GM19023 (cell line): ENCODE results near the gene RB1.
A peak's percentile ranks its signal among the peaks of the same experiment; 100 is the strongest.

Experiments
- ATAC-seq: cut with Tn5 transposase; IDR thresholded peaks from one replicate; pipeline ENCODE4 v1.9.1; 2021; ENCODE audit warnings: mild to moderate bottlenecking, moderate library complexity; ENCODE audit not compliant: unreplicated experiment

The RB1 gene

DNA sequence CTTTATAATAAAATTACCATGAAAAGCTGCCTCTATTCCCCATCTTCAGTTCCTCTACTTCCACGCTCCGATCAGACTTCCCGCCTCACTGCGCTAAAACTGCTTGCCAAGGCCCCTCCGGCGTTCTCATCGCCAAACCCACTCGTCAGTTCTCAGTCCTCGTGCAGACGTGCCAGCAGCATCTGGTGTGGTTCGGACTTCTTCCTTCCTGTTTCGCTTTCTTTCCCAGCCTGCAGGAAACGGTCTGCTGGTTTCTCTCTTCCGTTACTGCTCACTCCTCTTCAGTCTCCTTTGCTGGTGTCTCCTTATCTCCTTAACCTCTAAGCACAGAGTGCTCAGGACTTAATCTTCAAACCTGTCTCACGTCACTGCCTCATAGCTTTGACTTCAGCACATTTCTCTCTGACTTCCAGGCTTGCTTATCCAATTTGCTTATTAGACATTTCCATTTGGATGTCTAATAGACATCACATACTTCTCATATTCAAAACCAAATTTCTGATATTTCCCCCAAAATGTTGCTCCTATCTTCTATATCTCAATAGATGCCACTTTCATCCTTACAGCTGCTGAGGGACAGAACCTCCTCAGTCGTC lies 189.0 kb downstream of the RB1 start:
- ATAC-seq: peak; percentile 84

DNA sequence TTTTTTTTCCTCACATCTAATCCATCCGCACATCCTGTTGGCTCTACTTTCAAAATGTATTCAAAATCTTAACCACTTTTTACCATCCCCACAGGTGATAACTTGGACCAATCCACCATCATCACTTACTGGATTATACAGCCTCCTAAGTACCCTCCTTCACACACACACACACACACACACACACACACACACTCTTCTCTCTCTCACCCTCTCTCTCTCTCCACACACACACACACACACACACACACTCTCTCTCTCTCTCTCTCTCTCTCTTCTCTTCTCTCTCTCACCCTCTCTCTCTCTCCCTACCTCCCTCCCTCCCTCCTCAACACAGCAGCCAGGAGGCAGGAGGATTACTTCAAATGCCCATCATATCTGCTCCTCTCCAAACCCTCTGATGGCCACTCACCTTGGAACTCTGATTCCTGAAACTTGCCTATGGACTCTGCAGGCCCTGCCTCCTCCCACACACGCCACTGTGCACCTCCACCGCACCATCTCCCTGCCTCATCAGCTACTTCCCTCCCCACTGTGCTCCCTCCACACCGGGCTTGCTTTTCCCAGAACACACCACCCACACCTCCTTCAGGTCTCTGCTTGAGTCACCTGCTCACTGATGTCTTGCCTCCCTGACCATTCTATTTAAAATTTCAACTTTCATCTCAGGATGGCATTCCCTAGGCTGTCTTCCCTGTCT lies 189.7 kb downstream of the RB1 start:
- no peak for ATAC-seq

DNA sequence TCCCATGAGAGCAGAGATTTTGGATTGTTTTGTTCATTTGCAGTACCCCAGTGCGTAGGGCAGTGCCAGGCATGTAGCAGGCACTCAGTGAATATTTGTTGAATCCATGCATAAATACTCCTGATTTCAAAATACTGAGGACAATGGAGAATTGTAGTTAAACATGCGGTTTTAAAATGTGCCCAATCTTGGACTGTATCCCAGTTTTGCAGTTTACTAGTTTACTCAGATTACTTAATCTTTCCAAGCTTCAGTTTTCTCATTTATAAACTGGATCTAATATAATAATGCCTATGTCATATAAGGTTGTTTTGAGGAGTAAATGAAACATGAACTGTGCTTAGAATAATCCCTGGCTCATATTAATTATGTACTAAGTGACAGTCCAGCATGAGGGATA lies 190.3 kb downstream of the RB1 start:
- ATAC-seq: no peak

DNA sequence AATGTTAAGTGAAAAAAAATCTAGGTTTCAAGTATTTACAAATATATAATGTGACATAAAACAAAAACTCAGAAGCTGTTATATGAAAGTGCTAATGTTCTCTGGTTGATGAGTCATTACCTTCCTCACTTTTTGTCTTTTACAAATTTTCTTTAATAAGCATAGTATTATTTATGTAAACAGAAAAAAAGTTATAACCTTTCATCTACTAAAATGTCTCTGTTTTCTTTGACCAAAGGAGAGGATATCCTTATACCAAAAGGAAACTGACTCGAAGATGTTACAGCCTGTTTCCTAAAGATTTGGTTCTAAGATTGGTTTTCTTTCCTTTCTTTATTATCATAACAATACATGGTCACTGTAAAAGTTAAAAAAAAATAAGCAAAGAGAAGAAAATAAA lies 191.3 kb downstream of the RB1 start:
- ATAC-seq: no peak

DNA sequence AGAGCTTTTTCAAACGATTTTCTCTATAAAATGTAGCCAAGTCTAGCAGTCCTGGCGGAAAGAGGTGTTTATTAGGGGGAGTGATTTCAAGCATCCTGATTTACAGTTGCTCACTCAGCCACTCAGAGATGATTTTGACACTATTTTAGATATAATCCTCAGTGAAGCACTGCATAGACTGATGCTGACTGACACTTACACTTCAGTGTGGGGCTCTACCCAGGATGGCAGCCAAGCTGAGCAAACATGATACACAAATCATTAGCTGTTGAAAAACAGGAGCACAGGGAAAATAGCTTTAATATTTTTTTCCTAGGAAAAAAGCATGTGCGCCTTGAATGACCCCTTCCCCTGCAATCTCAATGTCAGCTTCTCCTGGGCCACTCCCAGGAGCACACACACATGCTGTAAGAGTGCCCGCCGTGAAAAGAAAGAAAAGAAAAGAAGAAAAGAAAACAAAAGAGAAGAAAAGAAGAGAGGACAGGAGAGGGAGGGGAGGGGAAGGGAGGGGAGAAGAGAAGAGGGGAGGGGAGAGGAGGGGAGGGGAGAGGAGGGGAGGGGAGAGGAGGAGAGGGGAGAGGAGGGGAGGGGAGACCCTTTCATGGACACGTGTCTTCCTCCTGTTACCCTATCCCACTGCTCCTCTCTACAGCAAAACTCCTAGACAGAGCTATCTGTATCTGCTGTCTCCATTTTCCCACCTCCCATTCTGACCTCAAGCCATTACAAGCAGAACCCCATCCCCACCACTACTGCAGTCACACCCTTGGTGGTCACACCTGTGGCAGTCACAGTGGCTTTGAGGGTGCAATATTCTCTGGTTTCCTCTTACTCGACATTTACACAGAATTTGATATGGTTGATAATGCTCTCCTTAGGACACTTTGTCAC lies 193.0 kb downstream of the RB1 start:
- no peak for ATAC-seq

DNA sequence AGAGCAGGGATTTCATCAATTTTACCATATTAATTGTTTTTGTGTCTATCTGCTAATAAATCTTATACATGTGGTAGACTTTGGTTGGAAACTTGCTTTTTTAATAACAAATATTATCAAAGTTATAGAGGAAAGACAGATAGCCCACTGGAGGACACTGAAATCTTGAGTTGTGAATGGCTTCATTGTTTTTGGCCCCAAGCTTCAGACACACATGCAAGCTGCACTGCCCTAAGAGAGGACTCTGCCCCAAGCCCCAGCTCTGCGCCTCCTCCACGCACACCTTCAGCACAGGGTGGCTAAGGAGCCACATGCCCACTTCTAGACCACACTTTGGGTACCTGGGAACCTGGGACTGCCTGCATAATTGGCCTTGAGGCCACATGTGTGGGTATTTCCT lies 194.1 kb downstream of the RB1 start:
- no peak for ATAC-seq

DNA sequence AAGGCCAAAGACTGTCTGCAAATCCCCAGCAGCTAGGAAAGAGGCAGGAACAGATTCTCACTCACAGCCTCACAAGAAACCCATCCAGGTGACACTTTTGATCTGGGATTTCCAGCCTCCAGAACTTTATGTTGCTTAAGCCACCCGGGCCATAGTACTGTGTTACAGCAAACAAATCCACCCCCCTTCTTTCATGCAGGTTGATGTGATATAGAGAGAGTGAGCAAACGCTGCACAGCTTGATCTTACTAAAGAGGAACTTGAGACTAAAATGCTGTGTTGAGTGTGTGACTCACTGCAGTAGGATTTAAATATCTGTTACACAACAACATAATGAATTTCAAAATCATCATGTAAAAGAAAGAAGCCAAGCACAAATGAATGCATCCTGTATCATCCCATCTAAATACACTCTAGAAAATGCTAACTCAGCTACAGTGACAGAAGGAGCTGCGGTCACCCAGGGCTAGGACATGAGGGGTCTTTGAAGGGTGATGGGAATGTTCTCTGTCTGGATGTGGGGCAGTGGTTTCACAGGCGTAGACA lies 197.2 kb downstream of the RB1 start:
- ATAC-seq: peak; percentile 45

DNA sequence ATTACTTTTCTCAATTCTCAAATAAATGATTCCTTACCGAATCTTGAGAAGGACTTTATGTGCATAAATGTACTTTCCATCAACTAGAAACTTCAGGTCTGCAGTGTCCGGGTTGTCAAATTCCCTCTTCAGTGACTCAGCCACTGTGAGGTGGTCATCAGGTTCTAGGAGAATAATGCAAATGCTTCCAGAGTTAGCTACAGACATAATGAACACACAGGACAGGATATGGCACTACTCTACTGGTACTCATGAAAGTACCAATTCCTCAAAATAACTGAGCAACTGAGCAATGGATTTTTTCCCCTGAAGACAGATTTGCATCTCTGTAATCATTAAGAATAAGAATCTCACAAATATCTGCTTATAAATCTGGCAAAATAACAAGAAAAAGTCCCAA lies 198.2 kb downstream of the RB1 start:
- no peak for ATAC-seq

DNA sequence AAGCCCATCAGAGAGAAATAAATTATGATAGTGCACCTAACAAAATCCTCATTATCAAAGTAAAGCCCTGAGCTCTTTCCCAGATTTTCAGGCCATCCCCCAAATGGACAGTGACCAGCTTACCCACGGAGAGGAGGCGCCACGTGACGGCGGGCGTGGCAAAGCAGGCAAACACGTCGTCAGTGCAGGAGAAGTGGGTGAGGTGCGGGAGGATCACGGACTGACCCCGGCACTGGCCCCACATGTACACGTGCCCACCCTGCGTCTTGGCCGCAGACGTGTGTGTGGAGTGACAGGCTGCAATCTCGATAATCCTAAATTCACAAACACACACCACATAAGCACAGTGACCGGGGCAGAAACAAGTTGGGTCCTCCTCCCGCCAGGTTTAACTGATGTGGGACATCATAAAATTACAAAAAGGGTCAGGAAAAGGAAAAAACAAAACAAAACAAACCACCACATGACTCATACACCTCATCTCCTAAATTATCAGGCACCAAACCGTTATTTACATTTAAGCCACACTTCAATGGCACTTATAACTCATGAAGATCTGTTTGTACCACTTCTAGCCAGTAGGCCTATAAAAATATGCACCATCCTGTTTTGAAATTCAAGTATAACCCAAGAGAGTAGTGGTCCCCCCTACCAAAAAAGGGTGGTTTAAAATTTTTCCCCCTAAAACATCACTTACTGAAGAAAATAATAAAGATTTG lies 199.2 kb downstream of the RB1 start:
- ATAC-seq: no peak

DNA sequence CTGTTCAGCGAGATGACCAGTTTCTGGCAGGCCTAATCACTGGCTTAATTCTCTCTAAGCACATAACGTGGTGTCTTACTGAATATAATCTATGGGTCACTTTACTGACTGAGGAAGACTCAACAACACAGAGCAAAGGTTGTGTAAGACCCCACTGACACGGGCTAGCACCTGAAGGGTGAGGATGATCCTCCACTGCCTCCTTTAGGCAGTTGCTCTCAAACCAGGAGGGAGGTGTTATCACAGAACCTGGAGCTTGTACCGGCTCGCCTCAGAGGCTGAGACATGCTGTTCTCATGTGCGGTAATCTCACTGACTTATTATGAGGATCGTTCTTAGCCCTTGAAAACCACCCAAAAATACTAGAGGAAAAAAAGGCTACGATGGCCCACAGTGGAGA lies 201.1 kb downstream of the RB1 start:
- ATAC-seq: no peak

DNA sequence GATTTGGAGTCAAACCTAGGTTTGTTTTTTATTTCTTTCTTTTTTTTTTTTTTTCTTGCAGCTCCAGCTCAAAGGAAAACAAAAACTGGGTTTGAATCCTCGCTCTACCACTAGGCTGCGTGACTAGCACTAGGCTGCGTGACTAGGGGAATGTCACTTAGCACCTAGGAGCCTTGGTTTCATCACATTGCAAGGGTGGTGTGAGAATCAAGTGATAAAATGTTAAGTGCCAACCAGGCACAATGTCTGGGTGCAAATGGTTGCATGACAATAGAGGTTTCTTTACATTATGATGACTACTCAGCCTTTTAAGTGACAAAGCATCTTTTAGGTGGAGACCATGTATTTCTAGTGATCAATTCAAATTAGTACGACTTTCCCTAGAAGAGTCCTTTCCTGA lies 201.5 kb downstream of the RB1 start:
- ATAC-seq: no peak

DNA sequence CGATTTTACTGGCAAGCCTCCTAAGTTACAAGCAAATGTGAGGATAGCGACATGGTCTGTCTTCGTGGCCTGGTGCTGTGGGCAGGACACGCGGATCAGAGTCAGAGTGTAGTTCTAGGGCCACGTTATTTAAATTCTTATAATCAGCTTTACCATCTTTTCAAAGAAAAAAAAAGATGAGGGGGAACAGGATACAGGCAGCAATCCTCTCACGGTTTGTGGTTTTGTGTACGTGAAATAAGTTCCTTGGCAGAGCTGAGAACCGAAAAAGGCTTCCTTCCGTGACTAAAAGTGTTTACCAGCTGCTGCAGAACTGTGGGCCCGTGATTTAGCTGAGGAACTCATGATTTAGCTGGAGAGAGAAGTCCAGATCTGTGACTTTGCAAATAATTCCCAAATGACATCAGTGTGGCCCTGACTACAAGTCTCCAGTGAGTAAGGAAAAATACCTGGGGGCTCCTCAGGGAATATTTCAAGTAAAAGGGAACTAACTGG lies 202.1 kb downstream of the RB1 start:
- ATAC-seq: peak; percentile 74

DNA sequence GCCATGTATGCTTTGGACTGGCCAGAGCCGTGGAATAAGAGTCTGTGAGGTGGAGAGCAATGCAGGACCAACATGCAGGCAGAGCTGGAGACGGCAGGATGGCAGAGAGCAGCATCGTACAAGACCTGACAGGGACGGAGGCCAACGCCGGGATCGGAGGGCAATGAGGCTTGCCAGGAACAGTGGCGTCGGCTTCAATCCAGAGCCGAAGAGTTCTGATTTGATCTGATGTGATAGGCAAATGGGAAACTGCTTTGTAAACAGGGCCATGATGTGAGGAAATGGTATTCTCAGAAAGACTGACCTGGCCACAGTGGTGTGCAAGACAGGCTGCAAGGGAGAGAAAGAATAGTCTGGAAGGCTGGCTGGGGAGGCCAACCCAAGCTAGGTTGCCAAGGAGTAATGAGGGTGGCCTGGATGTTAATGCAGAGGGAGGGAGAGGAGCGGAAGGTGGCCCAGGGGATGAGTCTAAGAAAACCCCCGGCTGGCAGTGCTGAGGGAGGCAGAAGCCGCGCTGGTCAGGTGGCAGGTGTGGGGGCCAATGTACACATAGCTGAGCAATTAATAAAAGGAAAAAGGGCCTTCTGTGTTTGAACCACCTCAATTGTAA lies 202.6 kb downstream of the RB1 start:
- ATAC-seq: peak; percentile 23

DNA sequence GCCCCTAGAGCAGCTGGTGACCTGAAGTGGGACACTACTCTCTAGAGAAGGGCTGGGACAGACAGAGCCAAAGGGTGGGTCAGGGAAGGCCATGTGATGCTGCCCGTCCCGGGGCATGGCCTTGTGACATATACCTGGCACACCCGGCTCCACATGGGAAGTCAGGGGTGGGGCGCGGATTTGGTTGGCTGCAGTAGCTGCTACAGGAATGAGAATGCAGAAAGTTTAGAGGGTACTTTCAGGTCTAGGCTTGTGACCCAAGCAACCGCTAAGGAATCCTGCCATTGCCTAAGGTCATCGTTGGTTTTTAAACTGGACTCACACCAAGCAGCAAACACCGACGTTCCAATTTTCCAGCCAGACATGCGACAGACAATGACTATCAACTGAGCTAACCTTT lies 203.5 kb downstream of the RB1 start:
- no peak for ATAC-seq

DNA sequence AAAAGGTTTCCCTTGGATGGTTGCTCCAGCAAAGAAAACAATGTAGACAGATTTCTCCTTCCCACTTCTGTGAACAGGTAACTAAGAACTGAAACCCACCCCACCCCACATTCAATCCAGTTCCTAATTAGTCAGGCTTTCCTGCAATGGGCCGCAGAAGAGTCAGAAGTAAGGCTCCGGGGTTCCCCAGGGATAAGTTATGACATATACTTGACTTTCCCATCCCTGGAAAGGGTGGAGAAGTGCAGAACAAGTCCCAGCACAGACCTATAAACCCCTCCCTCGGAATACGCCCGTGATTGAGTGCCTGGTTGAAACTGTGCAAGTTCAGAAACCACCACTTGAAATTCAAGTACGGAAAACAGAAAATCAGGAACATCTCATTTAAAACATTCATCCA lies 204.5 kb downstream of the RB1 start:
- no peak for ATAC-seq

DNA sequence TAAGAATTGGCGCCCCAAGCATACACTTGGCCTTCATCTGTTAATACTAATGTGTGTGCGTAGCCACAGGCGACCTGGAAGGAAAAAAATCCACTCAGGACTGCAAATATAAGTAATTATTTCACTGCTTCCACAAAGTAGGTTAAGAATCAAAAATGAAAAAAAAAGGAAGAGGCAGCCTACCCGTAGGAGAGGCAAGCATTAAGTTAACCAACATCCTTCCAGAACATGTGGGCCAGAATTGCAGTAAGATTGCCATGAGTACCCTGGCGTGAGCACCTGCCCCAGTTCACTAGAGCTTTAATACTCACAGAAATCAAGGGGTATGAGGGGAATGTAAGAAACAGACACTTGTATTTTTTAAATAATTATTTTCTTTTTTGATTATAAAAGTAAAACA lies 207.1 kb downstream of the RB1 start:
- no peak for ATAC-seq

DNA sequence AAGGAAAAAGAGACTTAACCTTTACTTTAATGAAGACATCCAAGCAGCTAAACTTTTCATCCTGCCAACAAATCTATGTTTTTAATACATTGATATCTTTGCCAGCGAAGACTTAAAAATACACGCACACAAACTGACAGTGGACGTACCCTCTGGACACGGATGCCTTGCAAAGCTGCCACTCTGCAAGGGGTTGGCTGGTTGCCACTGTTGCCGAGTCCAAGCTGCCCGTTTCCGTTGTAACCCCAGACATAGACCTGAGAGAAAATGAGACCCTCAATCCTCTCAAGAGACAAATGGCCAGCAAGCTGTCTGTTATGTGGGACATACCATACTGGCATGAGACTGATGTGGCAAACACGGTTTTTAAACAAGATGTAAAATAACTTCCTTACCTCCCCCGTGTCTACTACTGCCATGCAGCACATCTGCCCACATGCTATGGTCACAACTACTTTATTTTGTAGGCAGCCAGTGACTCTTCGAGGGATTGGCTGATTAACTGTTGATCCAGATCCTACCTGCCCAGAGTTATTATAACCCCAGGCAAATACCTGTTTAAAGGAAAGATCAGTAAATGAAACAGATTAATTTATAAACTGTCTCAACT lies 208.2 kb downstream of the RB1 start:
- no peak for ATAC-seq

DNA sequence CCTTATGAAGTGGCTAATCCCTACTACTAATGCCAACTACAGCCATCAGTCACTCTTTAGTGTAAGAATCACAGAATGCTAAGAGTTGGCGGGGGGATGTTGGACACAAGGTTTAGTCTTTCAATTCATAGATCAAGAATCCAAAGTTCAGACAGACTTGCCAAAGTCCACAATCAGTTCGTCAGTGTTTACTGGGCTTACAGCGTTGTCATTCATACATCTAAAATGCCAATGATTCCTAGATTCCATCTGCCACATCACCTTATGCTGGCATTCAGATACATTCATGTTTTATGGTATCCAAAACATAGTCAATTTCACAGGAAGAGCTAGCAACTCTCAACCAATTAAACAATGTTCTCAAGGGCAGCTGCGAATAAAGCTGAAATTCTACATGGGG lies 211.2 kb downstream of the RB1 start:
- no peak for ATAC-seq

DNA sequence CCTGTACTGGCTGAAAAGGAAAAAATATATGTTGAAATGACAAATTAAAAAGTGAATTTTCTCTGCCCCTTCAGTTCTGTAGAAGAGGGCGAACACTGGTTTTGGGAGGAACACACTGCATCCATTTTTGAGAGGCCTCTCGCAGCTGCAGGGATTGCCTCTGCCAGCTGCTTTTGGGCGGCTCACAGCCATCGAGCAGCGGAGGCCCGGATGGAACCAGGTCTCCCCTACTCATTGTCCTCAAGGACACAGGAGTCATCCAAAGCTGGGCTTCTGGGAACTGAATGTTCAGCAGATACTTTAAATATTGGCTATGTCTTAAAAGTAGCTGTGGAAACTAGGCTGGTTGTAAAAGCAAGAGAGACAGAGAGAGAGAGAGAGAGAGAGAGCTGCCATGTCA lies 212.2 kb downstream of the RB1 start:
- ATAC-seq: no peak

DNA sequence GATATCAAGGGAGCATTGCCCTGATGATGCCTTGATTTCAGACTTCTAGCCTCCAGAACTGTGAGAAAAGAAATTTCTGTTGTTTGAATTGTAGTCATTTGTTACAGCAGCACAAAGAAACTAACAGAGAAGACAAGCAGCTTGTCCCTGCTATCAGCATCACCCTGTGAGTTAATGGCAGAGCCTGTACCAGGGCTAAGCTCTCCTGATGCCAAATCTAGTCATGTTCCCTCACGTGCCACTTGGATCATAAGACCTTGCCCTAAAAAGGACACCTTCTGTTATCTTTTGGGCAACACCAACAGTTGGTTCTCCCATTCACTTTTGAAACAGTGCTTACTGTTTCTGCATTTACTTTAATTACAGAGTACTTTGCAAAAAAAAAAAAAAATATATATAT lies 214.5 kb downstream of the RB1 start:
- no peak for ATAC-seq
